Stimulated activated memory B cell treated with anti-CD40 and anti-IgM and Interleukin-4, amounts not matched to agents 10 μg/mL and 1 μg/mL and 100 μg/mL, for 72 hours (primary cell): ENCODE measurements around the gene IL27RA.
"Not testable (repeated sequence)": the region's sequence is repeated elsewhere in the genome, so short reads cannot be mapped to it uniquely, and the experiment has no call there.

Experiments
- ATAC-seq: fragments of 150-1000 bp; cut with Tn5 transposase; 2 replicates; pipeline ENCODE4 v1.10.0; 2021
- H3K27ac Mint-ChIP-seq: one replicate; pipeline ENCODE4 v1.8.0; 2022; ENCODE audit warnings: mild to moderate bottlenecking, mixed read lengths
- H3K27me3 Mint-ChIP-seq: one replicate; pipeline ENCODE4 v1.8.0; 2022; ENCODE audit warnings: mixed read lengths
- H3K36me3 Mint-ChIP-seq: one replicate; pipeline ENCODE4 v1.8.0; 2022; ENCODE audit warnings: mixed read lengths
- H3K4me1 Mint-ChIP-seq: one replicate; pipeline ENCODE4 v1.8.0; 2022; ENCODE audit warnings: mixed read lengths
- H3K4me3 Mint-ChIP-seq: one replicate; pipeline ENCODE4 v1.8.0; 2022; ENCODE audit warnings: mild to moderate bottlenecking, moderate library complexity, mixed read lengths
- H3K9me3 Mint-ChIP-seq: one replicate; pipeline ENCODE4 v1.8.0; 2022; ENCODE audit warnings: mixed read lengths

IL27RA gene

GRCh38 chr19:14006766-14007562 lies 24.6 kb upstream of the IL27RA start:
- Mint-ChIP-seq H3K27ac (peak overlapping the region; percentile 97), H3K36me3 (no peaks in the 10 kb centered on the region), H3K27me3 (no peaks in the 10 kb centered on the region), H3K4me1 (peaks cover 46% of the 10 kb centered on the region), H3K9me3 (no peaks in the 10 kb centered on the region), H3K4me3 (peak overlapping the region; percentile 92)
- ATAC-seq: peak; percentile 49

- H3K4me3 Mint-ChIP-seq: no peak overlapping the region
- no peak for ATAC-seq
- H3K27me3 Mint-ChIP-seq: no peaks in the 10 kb centered on the region
- peaks cover 35% of the 10 kb centered on the region for H3K4me1 Mint-ChIP-seq
- H3K9me3 Mint-ChIP-seq: no peaks in the 10 kb centered on the region
- no peaks in the 10 kb centered on the region for H3K36me3 Mint-ChIP-seq
- H3K27ac Mint-ChIP-seq: no peak overlapping the region
Measured at GRCh38 chr19:14012378-14012915, 19.1 kb upstream of the IL27RA start.

- Mint-ChIP-seq H3K27ac (peak overlapping the region; percentile 81), H3K9me3 (no peaks in the 10 kb centered on the region), H3K36me3 (no peaks in the 10 kb centered on the region), H3K4me3 (peak overlapping the region; percentile 41), H3K27me3 (no peaks in the 10 kb centered on the region), H3K4me1 (peaks cover 49% of the 10 kb centered on the region)
- ATAC-seq: peak; percentile 94
Measured at GRCh38 chr19:14015524-14016035, 16.0 kb upstream of the IL27RA start.

- Mint-ChIP-seq H3K4me1 (peaks cover 47% of the 10 kb centered on the region), H3K9me3 (no peaks in the 10 kb centered on the region), H3K36me3 (no peaks in the 10 kb centered on the region), H3K4me3 (peak overlapping the region; percentile 69), H3K27me3 (no peaks in the 10 kb centered on the region), H3K27ac (peak overlapping the region; percentile 62)
- peak; percentile 46 for ATAC-seq
Measured at GRCh38 chr19:14019100-14019499, 12.5 kb upstream of the IL27RA start.

- H3K9me3 Mint-ChIP-seq, H3K4me3 Mint-ChIP-seq, H3K36me3 Mint-ChIP-seq, ATAC-seq, H3K27ac Mint-ChIP-seq, H3K27me3 Mint-ChIP-seq: not testable (repeated sequence)
- peaks cover 40% of the 10 kb centered on the region for H3K4me1 Mint-ChIP-seq
Measured at GRCh38 chr19:14019739-14020138, 11.8 kb upstream of the IL27RA start.

- H3K4me1 Mint-ChIP-seq: peaks cover 33% of the 10 kb centered on the region
- no peak for ATAC-seq
- no peaks in the 10 kb centered on the region for H3K9me3 Mint-ChIP-seq
- H3K36me3 Mint-ChIP-seq: no peaks in the 10 kb centered on the region
- no peaks in the 10 kb centered on the region for H3K27me3 Mint-ChIP-seq
- H3K27ac Mint-ChIP-seq: peak overlapping the region; percentile 61
- no peak overlapping the region for H3K4me3 Mint-ChIP-seq
Measured at GRCh38 chr19:14021474-14021873, 10.1 kb upstream of the IL27RA start.

GRCh38 chr19:14022469-14022868 lies 9.1 kb upstream of the IL27RA start:
- no peak for ATAC-seq
- no peak overlapping the region for H3K4me3 Mint-ChIP-seq
- H3K9me3 Mint-ChIP-seq: no peaks in the 10 kb centered on the region
- H3K27ac Mint-ChIP-seq: peak overlapping the region; percentile 61
- peaks cover 31% of the 10 kb centered on the region for H3K4me1 Mint-ChIP-seq
- H3K27me3 Mint-ChIP-seq: no peaks in the 10 kb centered on the region
- H3K36me3 Mint-ChIP-seq: no peaks in the 10 kb centered on the region

GRCh38 chr19:14023404-14024235 lies 7.9 kb upstream of the IL27RA start:
- no peak for ATAC-seq
- Mint-ChIP-seq H3K4me3 (no peak overlapping the region), H3K4me1 (peaks cover 28% of the 10 kb centered on the region), H3K9me3 (no peaks in the 10 kb centered on the region), H3K36me3 (no peaks in the 10 kb centered on the region), H3K27ac (peak overlapping the region; percentile 40), H3K27me3 (no peaks in the 10 kb centered on the region)

GRCh38 chr19:14026652-14027192 lies 4.8 kb upstream of the IL27RA start:
- H3K4me3 Mint-ChIP-seq, H3K9me3 Mint-ChIP-seq, H3K36me3 Mint-ChIP-seq, H3K27me3 Mint-ChIP-seq, H3K27ac Mint-ChIP-seq, ATAC-seq: not testable (repeated sequence)
- peaks cover 32% of the 10 kb centered on the region for H3K4me1 Mint-ChIP-seq

- peak within 1 kb of the TSS; percentile 51 for H3K27ac Mint-ChIP-seq
- no peak for ATAC-seq
- H3K4me1 Mint-ChIP-seq: peaks cover 42% of the 10 kb centered on the region
- no peak within 1 kb of the TSS for H3K4me3 Mint-ChIP-seq
- H3K27me3 Mint-ChIP-seq: no peaks in the 10 kb centered on the region
- H3K36me3 Mint-ChIP-seq: no peaks in the 10 kb centered on the region
- no peaks in the 10 kb centered on the region for H3K9me3 Mint-ChIP-seq
Measured at GRCh38 chr19:14027856-14028450, 3.6 kb upstream of the IL27RA start, which contains the start of gene RLN3. RLN3 (plus strand) TSS chr19:14028148; CDS start chr19:14028205, 57 bp downstream.

GRCh38 chr19:14028901-14029300 lies 2.7 kb upstream of the IL27RA start:
- Mint-ChIP-seq H3K9me3 (no peaks in the 10 kb centered on the region), H3K27me3 (no peaks in the 10 kb centered on the region), H3K36me3 (peaks cover 1% of the 10 kb centered on the region), H3K27ac (peak overlapping the region; percentile 51), H3K4me3 (no peak overlapping the region), H3K4me1 (peaks cover 38% of the 10 kb centered on the region)
- no peak for ATAC-seq

GRCh38 chr19:14030997-14031718 lies 404 bp upstream of the IL27RA start:
- Mint-ChIP-seq H3K27ac (peak overlapping the region; percentile 98), H3K36me3 (peaks cover 8% of the 10 kb centered on the region), H3K27me3 (no peaks in the 10 kb centered on the region), H3K4me1 (peaks cover 43% of the 10 kb centered on the region), H3K4me3 (peak overlapping the region; percentile 96), H3K9me3 (no peaks in the 10 kb centered on the region)
- no peak for ATAC-seq

- Mint-ChIP-seq H3K36me3 (peaks cover 29% of the 10 kb centered on the region), H3K4me3 (no peak overlapping the region), H3K4me1 (peaks cover 41% of the 10 kb centered on the region), H3K27ac (peak overlapping the region; percentile 58), H3K9me3 (no peaks in the 10 kb centered on the region), H3K27me3 (no peaks in the 10 kb centered on the region)
- no peak for ATAC-seq
Measured at GRCh38 chr19:14033946-14034345, 2.4 kb downstream of the IL27RA start.

- ATAC-seq, H3K4me3 Mint-ChIP-seq, H3K9me3 Mint-ChIP-seq, H3K27me3 Mint-ChIP-seq, H3K27ac Mint-ChIP-seq: not testable (repeated sequence)
- Mint-ChIP-seq H3K36me3 (peaks cover 36% of the 10 kb centered on the region), H3K4me1 (peaks cover 37% of the 10 kb centered on the region)
Measured at GRCh38 chr19:14035159-14035558, 3.6 kb downstream of the IL27RA start.
